CD4-positive, alpha-beta T cell treated with Interleukin-2 at 100 ng/mL for 4 hours (primary cell): ENCODE data around the gene PPP1R37.

ENCODE experiments used
- DNase-seq: peaks from one replicate; pipeline ENCODE4 v3.0.0-alpha.2; 2020; ENCODE audit warnings: low spot score

Gene PPP1R37

GRCh38 chr19:45170146-45171106 lies 77.4 kb downstream of the PPP1R37 start:
- DNase-seq: no peak

- peak; percentile 87 for DNase-seq
Measured at GRCh38 chr19:45171211-45171623, 78.2 kb downstream of the PPP1R37 start.

GRCh38 chr19:45172173-45172572 lies 79.2 kb downstream of the PPP1R37 start:
- DNase-seq: peak; percentile 49

GRCh38 chr19:45172611-45173208 lies 79.7 kb downstream of the PPP1R37 start:
- DNase-seq: no peak

GRCh38 chr19:45173816-45174215 lies 80.8 kb downstream of the PPP1R37 start:
- no peak for DNase-seq

GRCh38 chr19:45175515-45176345 lies 82.8 kb downstream of the PPP1R37 start:
- DNase-seq: no peak

- DNase-seq: peak; percentile 53
Measured at GRCh38 chr19:45177817-45178261, 84.9 kb downstream of the PPP1R37 start, which contains the start of gene TRAPPC6A. Gene TRAPPC6A (minus strand): TSS chr19:45178237. CDS start chr19:45178218, 19 bp downstream.

GRCh38 chr19:45178262-45179071 lies 85.5 kb downstream of the PPP1R37 start, which contains the start of gene BLOC1S3:
Gene BLOC1S3 (plus strand): TSS chr19:45178784. CDS start chr19:45179297, 513 bp downstream.
- DNase-seq: peak; percentile 100

GRCh38 chr19:45179072-45179891 lies 86.3 kb downstream of the PPP1R37 start:
- DNase-seq: peak; percentile 13

GRCh38 chr19:45179892-45180370 lies 87.0 kb downstream of the PPP1R37 start:
- DNase-seq: no peak

- DNase-seq: no peak
Measured at GRCh38 chr19:45180936-45181335, 88.0 kb downstream of the PPP1R37 start.

- DNase-seq: no peak
Measured at GRCh38 chr19:45182758-45183157, 89.8 kb downstream of the PPP1R37 start.

GRCh38 chr19:45184115-45184514 lies 91.1 kb downstream of the PPP1R37 start:
- no peak for DNase-seq

- no peak for DNase-seq
Measured at GRCh38 chr19:45186509-45187334, 93.7 kb downstream of the PPP1R37 start.

- peak; percentile 59 for DNase-seq
Measured at GRCh38 chr19:45187421-45188100, 94.6 kb downstream of the PPP1R37 start.

- no peak for DNase-seq
Measured at GRCh38 chr19:45189971-45190370, 97.0 kb downstream of the PPP1R37 start.

- DNase-seq: no peak
Measured at GRCh38 chr19:45191375-45191774, 98.4 kb downstream of the PPP1R37 start.

GRCh38 chr19:45195764-45196163 lies 102.8 kb downstream of the PPP1R37 start:
- no peak for DNase-seq
